SK-N-SH (cell line): ENCODE measurements around the gene IGFBPL1. TPM values are rescaled to one million over a fixed set of nuclear protein-coding genes. Genes with fewer than 3 reads are reported as not detected.

Experiments used
- CTCF ChIA-PET: fragments of 300-600, 350-600 bp; formaldehyde crosslinking; extraction: SDS; loops from one replicate; lab custom pipeline; 2021; lab: Yijun Ruan, JAX
- POLR2A ChIA-PET: fragments of 350-600 bp; sonication (Branson Sonifier 250); formaldehyde crosslinking; extraction: SDS; loops from one replicate; lab custom pipeline; 2020; ENCODE audit warnings: antibody characterized with exemption, inconsistent platforms; lab: Yijun Ruan, JAX
- DNase-seq: peaks from one replicate; pipeline ENCODE4 v3.0.0; 2012
- H2AFZ ChIP-seq: fragments of 200-600 bp; sonication (generic); 2 replicates; pipeline ENCODE4 v1.8.1; 2016; ENCODE audit warnings: antibody characterized with exemption, mild to moderate bottlenecking, low read depth
- H3F3A ChIP-seq: fragments of 200-600 bp; sonication (generic); replicated peaks from 2 replicates; pipeline ENCODE3; 2016; ENCODE audit warnings: antibody characterized with exemption, mild to moderate bottlenecking; ENCODE audit not compliant: insufficient read depth
- H3K27ac ChIP-seq, 2 experiments: fragments of 200-500 bp in 1 of 2; fragments of 200-600 bp in 1 of 2; sonication (Bioruptor generic) in 1 of 2; sonication (generic), shearing (Covaris generic) in 1 of 2; 2 replicates each; pipeline versions ENCODE4 v1.5.1 to v1.6.1; 2014 to 2016; ENCODE audit warnings: low read depth in 2 of 2, inconsistent platforms in 1 of 2, low read length in 1 of 2, mild to moderate bottlenecking in 1 of 2, mixed read lengths in 1 of 2
- H3K27me3 ChIP-seq: fragments of 200-600 bp; sonication (generic), shearing (Covaris generic); 2 replicates; pipeline ENCODE4 v1.6.1; 2016; ENCODE audit warnings: mixed run types; ENCODE audit not compliant: insufficient read depth
- H3K36me3 ChIP-seq, 2 experiments: fragments of 200-500 bp in 1 of 2; fragments of 200-600 bp in 1 of 2; sonication (Bioruptor generic) in 1 of 2; sonication (generic) in 1 of 2; replicated peaks in 1 of 2; 2 replicates each; pipeline versions ENCODE3 to v1.5.1; 2014 to 2016; ENCODE audit warnings: low read length in 1 of 2, mild to moderate bottlenecking in 1 of 2; ENCODE audit not compliant: insufficient read depth in 2 of 2, control insufficient read depth in 1 of 2
- H3K4me1 ChIP-seq, 2 experiments: fragments of 200-500 bp in 1 of 2; fragments of 200-600 bp in 1 of 2; sonication (Bioruptor generic) in 1 of 2; sonication (generic), shearing (Covaris generic) in 1 of 2; 2 replicates each; pipeline versions ENCODE4 v1.5.1 to v1.6.1; 2014 to 2016; ENCODE audit warnings: low read depth in 1 of 2, low read length in 1 of 2, mixed run types in 1 of 2; ENCODE audit not compliant: insufficient read depth in 2 of 2, control insufficient read depth in 1 of 2
- H3K4me2 ChIP-seq: fragments of 200-600 bp; sonication (generic), shearing (Covaris generic); 2 replicates; pipeline ENCODE4 v1.6.1; 2017; ENCODE audit warnings: mixed run types
- H3K4me3 ChIP-seq, 2 experiments: fragments of 200-500 bp in 1 of 2; fragments of 200-600 bp in 1 of 2; sonication (Bioruptor generic) in 1 of 2; sonication (generic), shearing (Covaris generic) in 1 of 2; 2 replicates each; pipeline versions ENCODE4 v1.5.1 to v1.8.1; 2014 to 2016; ENCODE audit warnings: low read depth in 2 of 2, inconsistent platforms in 1 of 2, low read length in 1 of 2, mild to moderate bottlenecking in 1 of 2, mixed read lengths in 1 of 2, moderate library complexity in 1 of 2
- H3K79me2 ChIP-seq: fragments of 200-600 bp; sonication (generic); 2 replicates; pipeline ENCODE4 v1.8.1; 2017; ENCODE audit warnings: mild to moderate bottlenecking; ENCODE audit not compliant: insufficient read depth
- H3K9ac ChIP-seq: fragments of 200-600 bp; sonication (generic); 2 replicates; pipeline ENCODE4 v1.6.1; 2017; ENCODE audit warnings: mixed run types
- H3K9me2 ChIP-seq: fragments of 200-600 bp; sonication (generic); 2 replicates; pipeline ENCODE4 v1.6.1; 2017; ENCODE audit warnings: mixed run types
- H3K9me3 ChIP-seq: fragments of 200-600 bp; sonication (generic); 2 replicates; pipeline ENCODE4 v1.6.1; 2017; ENCODE audit warnings: mixed run types, mild to moderate bottlenecking, moderate library complexity
- H4K20me1 ChIP-seq: fragments of 200-600 bp; sonication (generic); 2 replicates; pipeline ENCODE4 v1.6.1; 2017; ENCODE audit warnings: mild to moderate bottlenecking, mixed run types; ENCODE audit not compliant: insufficient read depth
- CHD2 ChIP-seq: fragments of 150-350 bp; IDR thresholded peaks from 2 replicates; pipeline ENCODE4 v1.6.1; 2018; ENCODE audit warnings: low read length; ENCODE audit not compliant: partially characterized antibody
- EZH2phosphoT487 ChIP-seq: fragments of 200-600 bp; sonication (generic); IDR thresholded peaks from 2 replicates; pipeline ENCODE4 v1.6.1; 2017; ENCODE audit warnings: low read depth, mixed run types, mild to moderate bottlenecking, antibody characterized with exemption, moderate library complexity, borderline replicate concordance
- GABPA ChIP-seq: IDR thresholded peaks from 2 replicates; pipeline ENCODE4 v1.4.0; 2012; ENCODE audit warnings: low read depth, mild to moderate bottlenecking
- MXI1 ChIP-seq: IDR thresholded peaks from 2 replicates; pipeline ENCODE4 v1.6.1; 2012; ENCODE audit warnings: mild to moderate bottlenecking, low read depth, low read length, improper control_type of control experiment
- NFIC ChIP-seq: IDR thresholded peaks from 2 replicates; pipeline ENCODE4 v1.4.0; 2012; ENCODE audit warnings: borderline replicate concordance
- NRF1 ChIP-seq: IDR thresholded peaks from 2 replicates; pipeline ENCODE4 v1.6.1; 2012; ENCODE audit warnings: low read depth, mild to moderate bottlenecking, low read length
- POLR2AphosphoS5 ChIP-seq: IDR thresholded peaks from 2 replicates; pipeline ENCODE4 v1.6.1; 2012; ENCODE audit warnings: low read depth, low read length
- RAD21 ChIP-seq: IDR thresholded peaks from 2 replicates; pipeline ENCODE4 v1.6.1; 2012; ENCODE audit warnings: mild to moderate bottlenecking, low read length
- RFX5 ChIP-seq: IDR thresholded peaks from 2 replicates; pipeline ENCODE4 v1.6.1; 2012; ENCODE audit warnings: mild to moderate bottlenecking, improper control_type of control experiment, low read length
- RXRA ChIP-seq: IDR thresholded peaks from 2 replicates; pipeline ENCODE4 v1.4.0; 2012; ENCODE audit warnings: low read depth, mild to moderate bottlenecking, borderline replicate concordance
- SIN3A ChIP-seq: IDR thresholded peaks from 2 replicates; pipeline ENCODE4 v1.6.1; 2012; ENCODE audit warnings: low read depth, mild to moderate bottlenecking, low read length, moderate library complexity, borderline replicate concordance
- TEAD4 ChIP-seq: IDR thresholded peaks from 2 replicates; pipeline ENCODE4 v1.4.0; 2012; ENCODE audit warnings: mild to moderate bottlenecking, borderline replicate concordance; ENCODE audit not compliant: insufficient read depth
- YY1 ChIP-seq: IDR thresholded peaks from 2 replicates; pipeline ENCODE4 v1.4.0; 2012; ENCODE audit warnings: low read depth, mild to moderate bottlenecking
- WGBS: methylation state at CpG from one replicate; pipeline ENCODE4 v1.1.6; 2017; ENCODE audit warnings: low lambda C conversion rate; 5-methylcytosine and 5-hydroxymethylcytosine counted together
- polyA plus RNA-seq, 3 experiments: library from polyadenylated mRNA; depleted of rRNA; stranded (reverse); fragments of >200 nt; gene quantifications; 2 replicates each; pipeline ENCODE4 v1.2.3, GENCODE V29; 2012
- TF ChIP-seq, protein P1 (sequence below): fragments of 200-600 bp; sonication (generic); IDR thresholded peaks from 2 replicates; pipeline ENCODE4 v1.6.1; 2017; ENCODE audit warnings: antibody characterized with exemption, mild to moderate bottlenecking, moderate library complexity
- TF ChIP-seq, protein P2 (sequence below): IDR thresholded peaks from 2 replicates; pipeline ENCODE4; 2012
- TF ChIP-seq, protein P3 (sequence below): fragments of 150-350 bp; IDR thresholded peaks from 2 replicates; pipeline ENCODE4 v1.6.1; 2016; ENCODE audit warnings: mild to moderate bottlenecking, low read depth, low read length

Gene IGFBPL1
- polyA plus RNA-seq, 1 of the 3 experiments (the other 2 are of a cell fraction), result 0.41 TPM

DNA sequence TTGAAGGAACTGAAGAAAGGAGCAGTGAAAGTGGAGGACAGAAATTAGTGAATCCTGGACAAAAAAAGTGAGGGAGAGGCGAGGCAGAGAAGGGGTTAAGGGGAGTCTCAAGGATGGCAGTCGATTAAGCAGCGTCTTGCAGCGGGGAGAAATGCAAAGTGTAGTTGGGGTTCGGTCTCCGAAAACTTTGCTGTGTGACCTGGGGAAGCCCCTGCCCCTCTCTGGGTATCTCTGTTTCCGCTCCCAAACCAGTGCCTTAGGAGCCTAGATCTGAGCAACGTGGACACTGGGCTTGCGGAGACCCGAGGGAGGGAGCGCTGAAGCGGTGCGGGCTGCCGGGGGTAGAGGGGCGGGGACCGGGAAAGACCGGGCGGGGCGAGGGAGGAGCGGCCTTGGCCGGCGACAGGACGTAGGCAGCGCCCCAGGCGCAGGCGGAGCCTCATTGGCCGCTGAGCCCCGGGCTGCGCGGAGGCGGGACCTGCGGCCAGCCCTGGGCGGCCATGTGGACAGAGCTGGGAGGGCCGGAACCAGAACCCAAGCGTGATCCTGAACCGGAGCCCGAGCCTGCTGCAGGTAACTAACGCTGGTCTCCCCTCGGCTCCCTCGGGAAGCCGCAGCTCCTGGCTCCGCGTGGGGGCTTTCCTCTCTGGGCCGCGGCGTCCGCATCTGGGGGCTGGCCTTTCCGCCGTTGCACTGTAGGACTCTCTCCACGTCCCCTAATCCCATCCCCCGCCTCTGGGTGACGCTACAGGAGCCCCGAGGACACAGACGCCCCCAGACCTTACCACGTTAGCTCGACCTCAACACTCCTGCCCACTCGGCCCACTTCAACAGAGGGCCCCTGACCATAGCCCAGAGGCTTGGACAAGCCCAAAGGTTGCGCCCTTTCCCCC lies 31.8 kb downstream of the IGFBPL1 start, which contains the start of gene ALDH1B1 (continued):
- TF ChIP-seq, protein P1, sequence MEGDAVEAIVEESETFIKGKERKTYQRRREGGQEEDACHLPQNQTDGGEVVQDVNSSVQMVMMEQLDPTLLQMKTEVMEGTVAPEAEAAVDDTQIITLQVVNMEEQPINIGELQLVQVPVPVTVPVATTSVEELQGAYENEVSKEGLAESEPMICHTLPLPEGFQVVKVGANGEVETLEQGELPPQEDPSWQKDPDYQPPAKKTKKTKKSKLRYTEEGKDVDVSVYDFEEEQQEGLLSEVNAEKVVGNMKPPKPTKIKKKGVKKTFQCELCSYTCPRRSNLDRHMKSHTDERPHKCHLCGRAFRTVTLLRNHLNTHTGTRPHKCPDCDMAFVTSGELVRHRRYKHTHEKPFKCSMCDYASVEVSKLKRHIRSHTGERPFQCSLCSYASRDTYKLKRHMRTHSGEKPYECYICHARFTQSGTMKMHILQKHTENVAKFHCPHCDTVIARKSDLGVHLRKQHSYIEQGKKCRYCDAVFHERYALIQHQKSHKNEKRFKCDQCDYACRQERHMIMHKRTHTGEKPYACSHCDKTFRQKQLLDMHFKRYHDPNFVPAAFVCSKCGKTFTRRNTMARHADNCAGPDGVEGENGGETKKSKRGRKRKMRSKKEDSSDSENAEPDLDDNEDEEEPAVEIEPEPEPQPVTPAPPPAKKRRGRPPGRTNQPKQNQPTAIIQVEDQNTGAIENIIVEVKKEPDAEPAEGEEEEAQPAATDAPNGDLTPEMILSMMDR, result peak; percentile 47
- TF ChIP-seq NRF1, result peak; percentile 46; the same call in 1 of the 2 replicates
- TF ChIP-seq MXI1, result peak; percentile 96
- peak; percentile 14 for TF ChIP-seq CHD2
- peak; percentile 64; the same call in 1 of the 2 replicates for TF ChIP-seq POLR2AphosphoS5

DNA sequence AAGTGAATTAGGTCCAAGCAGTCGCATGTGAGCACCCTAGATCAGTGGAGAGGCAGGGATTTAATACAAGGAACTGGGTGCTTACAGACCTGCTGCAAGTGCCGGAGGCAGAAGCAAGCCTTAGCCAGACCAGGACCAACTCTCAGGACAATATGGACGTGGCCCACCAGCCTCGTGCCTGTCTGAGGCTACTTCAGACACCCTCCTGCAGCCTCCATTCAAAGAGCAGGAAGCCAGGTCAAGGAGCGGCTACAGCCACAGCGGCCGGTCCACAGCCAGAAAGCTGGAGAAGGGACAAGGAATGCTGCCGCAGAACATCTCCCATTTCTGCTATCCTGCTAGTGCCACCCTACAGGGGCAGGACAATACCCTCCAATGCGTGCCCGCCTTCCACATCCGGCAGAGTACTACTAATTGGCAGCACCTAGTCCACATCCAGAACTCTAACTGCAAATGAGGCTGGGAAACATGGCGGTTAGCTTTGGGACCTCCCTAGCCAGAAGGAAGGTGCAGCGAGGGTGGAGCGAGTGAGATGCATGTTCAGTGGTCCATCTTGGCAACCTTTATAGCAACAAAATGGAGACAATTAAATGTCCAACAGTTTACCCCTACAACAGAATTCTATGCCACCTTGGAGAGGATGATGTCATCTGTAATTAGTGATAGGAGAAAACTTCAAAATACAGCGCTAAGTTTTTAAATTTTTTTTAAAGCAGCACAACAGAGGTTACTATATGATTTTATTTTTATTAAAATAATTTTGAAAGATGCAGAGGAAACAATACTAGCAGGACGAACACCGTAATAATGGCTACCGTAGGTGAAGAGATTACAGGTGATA lies 32.8 kb downstream of the IGFBPL1 start:
- Histone ChIP-seq H3K4me2 (peak overlapping the region; percentile 97), H3K27me3 (no peaks in the 10 kb centered on the region), H3K79me2 (peaks cover 20% of the 10 kb centered on the region; the same call in 1 of the 2 replicates), H3K9ac (no peak overlapping the region), H3F3A (no peaks in the 10 kb centered on the region), H3K27ac (no peak overlapping the region; a peak in 1 of 4 replicates), H3K36me3 (peaks cover 0 to 10% of the 10 kb centered on the region in 2 experiments), H2AFZ (peak overlapping the region; percentile 95), H3K4me3 (peak overlapping the region; percentile 90 to 92; a peak in 3 of 4 replicates), H3K9me2 (no peaks in the 10 kb centered on the region), H4K20me1 (no peaks in the 10 kb centered on the region), H3K4me1 (peaks cover 0 to 10% of the 10 kb centered on the region in 2 experiments; a peak in 3 of 4 replicates), H3K9me3 (no peaks in the 10 kb centered on the region)
- 91% methylated on average over 9 of the region's 18 CpGs for WGBS
- ChIA-PET CTCF (interaction anchor here (0.6 to 3.3 kb wide), 5 partner anchors 10 to 57 kb away, joined by 3 to 11 read pairs (median 4); no protein-coding TSS in a partner anchor), POLR2A (no interaction called here)
- DNase-seq, result no peak
- TF ChIP-seq, protein P1, result no peak
- no peak for TF ChIP-seq YY1
- TF ChIP-seq, protein P2, sequence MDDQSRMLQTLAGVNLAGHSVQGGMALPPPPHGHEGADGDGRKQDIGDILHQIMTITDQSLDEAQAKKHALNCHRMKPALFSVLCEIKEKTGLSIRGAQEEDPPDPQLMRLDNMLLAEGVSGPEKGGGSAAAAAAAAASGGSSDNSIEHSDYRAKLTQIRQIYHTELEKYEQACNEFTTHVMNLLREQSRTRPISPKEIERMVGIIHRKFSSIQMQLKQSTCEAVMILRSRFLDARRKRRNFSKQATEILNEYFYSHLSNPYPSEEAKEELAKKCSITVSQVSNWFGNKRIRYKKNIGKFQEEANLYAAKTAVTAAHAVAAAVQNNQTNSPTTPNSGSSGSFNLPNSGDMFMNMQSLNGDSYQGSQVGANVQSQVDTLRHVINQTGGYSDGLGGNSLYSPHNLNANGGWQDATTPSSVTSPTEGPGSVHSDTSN, result no peak
- TF ChIP-seq RXRA, result no peak
- no peak for TF ChIP-seq SIN3A
- TF ChIP-seq, protein P3, sequence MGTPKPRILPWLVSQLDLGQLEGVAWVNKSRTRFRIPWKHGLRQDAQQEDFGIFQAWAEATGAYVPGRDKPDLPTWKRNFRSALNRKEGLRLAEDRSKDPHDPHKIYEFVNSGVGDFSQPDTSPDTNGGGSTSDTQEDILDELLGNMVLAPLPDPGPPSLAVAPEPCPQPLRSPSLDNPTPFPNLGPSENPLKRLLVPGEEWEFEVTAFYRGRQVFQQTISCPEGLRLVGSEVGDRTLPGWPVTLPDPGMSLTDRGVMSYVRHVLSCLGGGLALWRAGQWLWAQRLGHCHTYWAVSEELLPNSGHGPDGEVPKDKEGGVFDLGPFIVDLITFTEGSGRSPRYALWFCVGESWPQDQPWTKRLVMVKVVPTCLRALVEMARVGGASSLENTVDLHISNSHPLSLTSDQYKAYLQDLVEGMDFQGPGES, result no peak
- no peak for TF ChIP-seq EZH2phosphoT487
- no peak for TF ChIP-seq NRF1
- no peak for TF ChIP-seq NFIC
- TF ChIP-seq RFX5, result no peak
- no peak for TF ChIP-seq TEAD4
- TF ChIP-seq GABPA, result no peak
- no peak for TF ChIP-seq POLR2AphosphoS5
- no peak for TF ChIP-seq RAD21
- TF ChIP-seq MXI1, result no peak
